Measurements from ENCODE around the gene ATF5.
A peak's percentile ranks its signal among the peaks of the same experiment; 100 is the strongest.
"Not testable (repeated sequence)": the region's sequence is repeated elsewhere in the genome, so short reads cannot be mapped to it uniquely, and the experiment has no call there.

The ATF5 gene

DNA sequence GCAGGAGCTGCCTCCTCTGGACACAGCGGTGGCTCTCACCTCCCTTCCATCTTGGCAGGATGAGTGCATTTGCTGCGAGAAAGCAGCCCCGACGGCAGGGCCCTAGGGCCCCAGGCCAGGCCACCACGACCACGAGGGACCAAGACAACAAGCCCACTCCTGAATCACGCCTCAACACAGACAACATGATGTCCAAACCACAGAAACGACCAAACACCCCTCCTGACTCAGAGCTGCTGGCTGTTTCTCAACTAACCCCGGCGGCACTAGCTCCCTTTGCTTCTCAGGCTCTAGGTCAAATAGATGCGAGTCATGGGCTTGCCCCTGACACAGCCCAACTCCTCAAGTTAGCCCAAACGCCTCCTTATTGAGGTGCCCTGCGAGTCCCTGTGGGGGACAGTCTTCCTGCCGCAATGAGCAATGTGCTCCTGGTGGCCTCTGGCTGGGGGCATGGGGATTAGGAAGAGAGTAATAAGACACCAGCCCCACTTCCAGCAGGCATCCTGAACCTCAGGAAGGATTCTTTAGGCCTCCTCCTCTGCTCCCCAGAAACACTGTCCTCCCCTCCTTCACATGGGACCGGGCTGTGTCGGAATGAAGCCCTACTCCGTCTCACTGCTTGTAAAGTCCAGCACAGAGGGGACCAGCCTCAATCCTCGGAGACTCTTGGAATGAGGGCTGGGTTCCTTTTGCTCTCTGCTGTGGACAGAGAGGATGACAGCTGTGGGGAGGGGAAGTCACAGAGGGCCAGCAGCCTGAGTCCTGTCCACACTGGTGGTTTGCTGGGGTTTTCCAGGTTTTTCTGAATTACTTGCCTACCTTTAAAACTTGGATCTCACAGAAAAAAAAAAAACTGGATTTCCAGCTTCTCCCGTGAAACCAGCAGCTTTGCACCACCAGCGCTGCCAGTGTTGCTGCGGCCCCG lies 6.9 kb upstream of the ATF5 start:
- no peak for DNase-seq (ENCODE audit: extremely low read depth in 1 of 2, low read depth in 1 of 2)

- no peak for DNase-seq (ENCODE audit: extremely low read depth in 1 of 2, low read depth in 1 of 2)
Measured at GRCh38 chr19:49923055-49924003, 5.7 kb upstream of the ATF5 start.

- no peak for DNase-seq (ENCODE audit: extremely low read depth in 1 of 2, low read depth in 1 of 2)
Measured at GRCh38 chr19:49924004-49924880, 4.8 kb upstream of the ATF5 start.

DNA sequence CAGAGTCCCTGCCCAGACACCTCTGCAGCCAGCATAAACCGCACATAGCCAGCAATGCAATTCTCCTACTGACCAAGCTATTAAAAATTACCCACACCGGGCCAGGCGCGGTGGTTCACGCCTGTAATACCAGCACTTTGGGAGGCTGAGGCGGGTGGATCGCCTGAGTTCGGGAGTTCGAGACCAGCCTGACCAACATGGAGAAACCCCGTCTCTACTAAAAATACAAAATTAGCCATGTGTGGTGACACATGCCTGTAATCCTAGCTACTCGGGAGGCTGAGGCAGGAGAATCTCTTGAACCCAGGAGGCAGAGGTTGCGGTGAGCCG lies 4.2 kb upstream of the ATF5 start:
- not testable (repeated sequence) for DNase-seq (ENCODE audit: extremely low read depth in 1 of 2, low read depth in 1 of 2)

DNA sequence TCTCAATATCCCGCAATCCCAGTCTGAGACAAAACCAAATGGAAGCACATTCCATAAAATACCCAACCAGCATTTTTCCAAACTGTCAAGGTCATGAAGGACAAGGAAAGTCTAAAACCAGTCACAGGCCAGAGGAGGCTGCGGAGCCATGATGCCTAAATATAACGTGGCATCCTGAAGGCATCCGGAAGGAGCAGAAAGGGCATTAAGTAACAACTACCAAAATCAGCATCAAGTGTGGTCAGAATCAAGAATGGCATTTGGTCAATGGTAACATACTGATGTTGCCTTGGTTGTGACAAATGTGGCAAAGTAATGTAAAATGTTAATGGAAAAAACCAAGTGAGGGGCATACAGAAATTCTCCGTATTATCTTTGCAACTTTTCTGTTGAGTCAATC lies 3.5 kb upstream of the ATF5 start:
- DNase-seq (ENCODE audit: extremely low read depth in 1 of 2, low read depth in 1 of 2) = no peak

GRCh38 chr19:49926515-49926914 lies 2.5 kb upstream of the ATF5 start:
- no peak for DNase-seq (ENCODE audit: extremely low read depth in 1 of 2, low read depth in 1 of 2)

- DNase-seq (ENCODE audit: extremely low read depth in 1 of 2, low read depth in 1 of 2) = no peak
Measured at GRCh38 chr19:49927526-49928264, 1.3 kb upstream of the ATF5 start.

- DNase-seq (ENCODE audit: extremely low read depth in 1 of 2, low read depth in 1 of 2) = peak; percentile 80 to 87
Measured at GRCh38 chr19:49929611-49930482, 842 bp downstream of the ATF5 start.

DNA sequence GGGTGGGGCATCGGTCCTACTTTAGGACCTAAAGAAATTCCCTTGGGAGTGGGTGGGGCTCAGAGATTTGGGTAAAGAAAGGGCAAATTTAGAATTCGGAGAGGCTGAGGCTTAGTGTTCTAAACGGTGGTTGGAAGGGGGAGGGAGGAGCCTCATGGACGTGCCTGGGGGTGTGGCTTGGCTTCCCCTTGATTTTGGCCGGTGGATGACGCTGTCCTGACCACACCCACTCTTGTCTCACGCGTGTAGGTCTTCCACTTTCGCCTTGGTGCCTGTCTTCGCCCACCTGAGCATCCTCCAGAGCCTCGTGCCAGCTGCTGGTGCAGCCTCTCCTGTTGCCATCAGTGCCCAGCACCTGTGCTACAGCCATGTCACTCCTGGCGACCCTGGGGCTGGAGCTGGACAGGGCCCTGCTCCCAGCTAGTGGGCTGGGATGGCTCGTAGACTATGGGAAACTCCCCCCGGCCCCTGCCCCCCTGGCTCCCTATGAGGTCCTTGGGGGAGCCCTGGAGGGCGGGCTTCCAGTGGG lies 1.5 kb downstream of the ATF5 start:
- no peak for DNase-seq (ENCODE audit: extremely low read depth in 1 of 2, low read depth in 1 of 2)

GRCh38 chr19:49931293-49932040 lies 2.5 kb downstream of the ATF5 start:
- no peak for DNase-seq (ENCODE audit: extremely low read depth in 1 of 2, low read depth in 1 of 2)

- DNase-seq (ENCODE audit: extremely low read depth in 1 of 2, low read depth in 1 of 2) = no peak
Measured at GRCh38 chr19:49932041-49932451, 3.0 kb downstream of the ATF5 start.

- DNase-seq (ENCODE audit: extremely low read depth in 1 of 2, low read depth in 1 of 2) = no peak
Measured at GRCh38 chr19:49932731-49933131, 3.7 kb downstream of the ATF5 start.

GRCh38 chr19:49933643-49934042 lies 4.6 kb downstream of the ATF5 start:
- no peak for DNase-seq (ENCODE audit: extremely low read depth in 1 of 2, low read depth in 1 of 2)

GRCh38 chr19:49936549-49936948 lies 7.5 kb downstream of the ATF5 start:
- DNase-seq (ENCODE audit: extremely low read depth in 1 of 2, low read depth in 1 of 2) = no peak

DNA sequence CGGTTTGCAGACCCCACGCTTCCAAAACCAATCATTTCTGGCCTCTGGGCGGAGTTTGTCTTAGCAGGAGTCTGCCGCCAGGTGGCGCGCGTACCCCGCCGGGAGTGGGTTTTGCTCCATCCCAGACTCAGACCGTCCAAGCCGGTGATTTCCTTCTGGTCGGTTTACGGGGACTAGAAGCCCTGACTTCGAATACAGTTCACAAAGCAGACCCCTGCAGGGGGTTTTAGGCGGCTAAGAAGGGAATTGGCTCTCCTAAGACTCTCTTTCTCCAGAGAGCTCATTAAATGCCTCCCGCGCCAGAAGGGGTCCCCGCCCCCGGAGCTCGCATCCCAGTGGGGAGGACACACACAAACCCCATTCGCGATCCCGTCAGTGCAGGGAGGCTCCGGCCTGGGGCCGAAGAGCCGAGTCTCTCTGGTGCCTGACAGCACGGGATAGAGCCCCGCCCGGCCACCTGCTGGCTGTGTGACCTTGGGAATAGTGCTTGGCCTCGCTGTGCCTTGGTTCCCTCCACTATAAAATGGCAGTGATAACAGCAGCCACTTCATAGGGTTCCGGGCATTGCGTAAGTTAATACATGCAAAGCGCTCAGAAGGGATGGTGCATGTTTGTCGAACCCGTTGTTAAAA lies 8.9 kb downstream of the ATF5 start:
- DNase-seq (ENCODE audit: extremely low read depth in 1 of 2, low read depth in 1 of 2) = peak; percentile 42 to 72

- no peak for DNase-seq (ENCODE audit: extremely low read depth in 1 of 2, low read depth in 1 of 2)
Measured at GRCh38 chr19:49938662-49939061, 9.7 kb downstream of the ATF5 start.

DNA sequence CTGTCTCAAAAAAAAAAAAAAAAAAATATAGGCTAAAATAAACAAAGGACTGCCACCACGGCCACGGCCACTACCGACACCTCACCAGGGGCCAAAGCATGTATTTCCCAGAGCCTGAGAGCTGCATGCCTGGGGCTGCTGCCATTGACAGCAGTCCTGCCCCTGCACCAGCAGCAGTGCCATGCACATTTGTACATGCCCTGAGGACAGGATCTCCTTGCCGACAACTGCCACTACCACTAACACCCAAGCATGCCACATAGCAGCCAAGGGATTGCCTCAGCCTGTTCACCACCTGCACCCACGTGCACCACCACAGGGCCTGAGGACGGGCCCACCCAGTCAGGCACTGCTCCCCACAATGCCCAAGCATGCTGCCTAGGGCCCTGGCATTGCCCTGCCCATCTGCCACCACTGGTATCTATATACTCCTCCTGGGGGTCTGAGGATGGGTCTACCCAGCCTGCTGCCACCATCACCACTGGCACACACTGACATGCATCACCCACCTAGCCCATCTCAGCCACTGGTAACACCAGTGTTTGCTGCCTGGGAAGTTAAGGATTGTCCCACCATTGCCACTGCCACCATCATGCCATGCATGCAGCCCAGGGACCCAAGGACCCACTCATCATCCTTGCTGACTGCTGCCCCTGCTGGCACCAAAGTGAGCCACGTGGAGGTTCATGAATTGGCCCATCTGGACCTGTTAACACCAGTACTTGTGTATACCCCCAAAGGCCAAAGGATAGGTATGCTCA lies 10.9 kb downstream of the ATF5 start:
- no peak for DNase-seq (ENCODE audit: extremely low read depth in 1 of 2, low read depth in 1 of 2)
